ENCODE data around the gene NT5C1A. TPM values are rescaled to one million over a fixed set of nuclear protein-coding genes. Genes with fewer than 3 reads are reported as not detected.

The NT5C1A gene
- total and polyA plus RNA-seq, 2 donors (not counting 1 experiment from before 2014, with no cell fraction given), result not detected

GRCh38 chr1:39620659-39621165 is 51.2 kb downstream of the NT5C1A start:
- no peak overlapping the region for H3K27ac ChIP-seq (ENCODE audit: low read length in 2 of 2)
- H3K4me2 ChIP-seq (replicated peaks; ENCODE audit: low read depth, low read length, poor library complexity, severe bottlenecking), result no peak overlapping the region
- WGBS (ENCODE audit: insufficient coverage), result 92% methylated on average over 2 of the region's 3 CpGs
- Mint-ChIP-seq H3K4me1 (no peaks in the 10 kb centered on the region), H3K27ac (no peak overlapping the region), H3K9me3 (ENCODE audit: insufficient read depth) (no peaks in the 10 kb centered on the region), H3K4me3 (no peak overlapping the region), H3K27me3 (peaks cover 35% of the 10 kb centered on the region)
- TF ChIP-seq EZH2 (IDR thresholded peaks at IDR 0.05; ENCODE audit: borderline replicate concordance, insufficient read depth, low read depth, low read length, poor library complexity, severe bottlenecking), result no peak
- no peak for TF ChIP-seq CTCF (IDR thresholded peaks at IDR 0.05)
- ChIA-PET POLR2A (no interaction called here), CTCF (no interaction called here)
- no peaks in the 10 kb centered on the region for H3K79me2 ChIP-seq (ENCODE audit: control insufficient read depth, insufficient read depth, low read length)
- H3K4me1 ChIP-seq (ENCODE audit: control insufficient read depth in 2 of 2, insufficient read depth in 2 of 2, low read length in 2 of 2), result no peaks in the 10 kb centered on the region
- no peak overlapping the region for H2AFZ ChIP-seq (ENCODE audit: insufficient read depth, low read depth, low read length, poor library complexity, severe bottlenecking)
- intact Hi-C loops (cut with micrococcal nuclease), result no loop called here
- no peaks in the 10 kb centered on the region for H4K20me1 ChIP-seq (ENCODE audit: control insufficient read depth, insufficient read depth, low read length, poor library complexity, severe bottlenecking)
- H3K9me3 ChIP-seq (ENCODE audit: control extremely low read depth in 1 of 3, control insufficient read depth in 2 of 3, insufficient read depth in 1 of 3, low read length in 2 of 3), result peaks cover 0 to 3% (median 0%) of the 10 kb centered on the region in 3 donors
- DNase-seq (no peak), ATAC-seq (ENCODE audit: low read depth) (no peak)
- H3K4me3 ChIP-seq (ENCODE audit: control extremely low read depth in 1 of 5, extremely low read depth in 1 of 5, insufficient read depth in 1 of 5, low read depth in 2 of 5, low read length in 4 of 5), result no peak overlapping the region
- no peaks in the 10 kb centered on the region for H3K36me3 ChIP-seq (replicated peaks in 1 of 2; ENCODE audit: control extremely low read depth in 1 of 2, control insufficient read depth in 1 of 2, extremely low read depth in 1 of 2, insufficient read depth in 2 of 2, low read length in 1 of 2)
- H3K9ac ChIP-seq (ENCODE audit: low read length), result no peak overlapping the region
- H3K27me3 ChIP-seq (replicated peaks in 1 of 4; ENCODE audit: control extremely low read depth in 1 of 4, control insufficient read depth in 3 of 4, insufficient read depth in 4 of 4, low read length in 3 of 4), result peaks cover 0 to 10% (median 0%) of the 10 kb centered on the region in 4 experiments

GRCh38 chr1:39617488-39618049 is 54.3 kb downstream of the NT5C1A start:
- Mint-ChIP-seq H3K4me1 (no peaks in the 10 kb centered on the region), H3K9me3 (ENCODE audit: insufficient read depth) (no peaks in the 10 kb centered on the region), H3K27me3 (peaks cover 22% of the 10 kb centered on the region), H3K4me3 (no peak overlapping the region), H3K27ac (no peak overlapping the region)
- Histone ChIP-seq H3K9ac (ENCODE audit: low read length) (no peak overlapping the region), H3K4me2 (replicated peaks; ENCODE audit: low read depth, low read length, poor library complexity, severe bottlenecking) (no peak overlapping the region), H3K79me2 (ENCODE audit: control insufficient read depth, insufficient read depth, low read length) (no peaks in the 10 kb centered on the region), H4K20me1 (ENCODE audit: control insufficient read depth, insufficient read depth, low read length, poor library complexity, severe bottlenecking) (no peaks in the 10 kb centered on the region), H3K9me3 (ENCODE audit: control extremely low read depth in 1 of 3, control insufficient read depth in 2 of 3, insufficient read depth in 1 of 3, low read length in 2 of 3) (peaks cover 0 to 3% (median 1%) of the 10 kb centered on the region in 3 donors), H3K4me3 (ENCODE audit: control extremely low read depth in 1 of 5, extremely low read depth in 1 of 5, insufficient read depth in 1 of 5, low read depth in 2 of 5, low read length in 4 of 5) (no peak overlapping the region), H3K4me1 (ENCODE audit: control insufficient read depth in 2 of 2, insufficient read depth in 2 of 2, low read length in 2 of 2) (no peaks in the 10 kb centered on the region), H3K27me3 (replicated peaks in 1 of 4; ENCODE audit: control extremely low read depth in 1 of 4, control insufficient read depth in 3 of 4, insufficient read depth in 4 of 4, low read length in 3 of 4) (peaks cover 0 to 6% (median 0%) of the 10 kb centered on the region in 4 experiments), H3K27ac (ENCODE audit: low read length in 2 of 2) (no peak overlapping the region), H3K36me3 (replicated peaks in 1 of 2; ENCODE audit: control extremely low read depth in 1 of 2, control insufficient read depth in 1 of 2, extremely low read depth in 1 of 2, insufficient read depth in 2 of 2, low read length in 1 of 2) (no peaks in the 10 kb centered on the region), H2AFZ (ENCODE audit: insufficient read depth, low read depth, low read length, poor library complexity, severe bottlenecking) (no peak overlapping the region)
- DNase-seq, result no peak
- ChIA-PET CTCF (interaction anchor here (0.9 to 1.4 kb wide), 3 partner anchors 9 to 47 kb away, joined by 4 to 6 read pairs (median 5); no protein-coding TSS in a partner anchor), POLR2A (no interaction called here)
- TF ChIP-seq EZH2 (IDR thresholded peaks at IDR 0.05; ENCODE audit: borderline replicate concordance, insufficient read depth, low read depth, low read length, poor library complexity, severe bottlenecking), result no peak
- TF ChIP-seq CTCF (IDR thresholded peaks at IDR 0.05), result no peak
- no peak for ATAC-seq (ENCODE audit: low read depth)
- 100% methylated on average over 2 of the region's 4 CpGs for WGBS (ENCODE audit: insufficient coverage)
- intact Hi-C loops (cut with micrococcal nuclease), result no loop called here
